Esophagus muscularis mucosa (tissue), 3 donors: ENCODE results near the gene PSMD9.

Experiments
- EP300 ChIP-seq: sonication (generic); formaldehyde crosslinking; IDR thresholded peaks from one replicate; pipeline ENCODE4 v1.6.1; 2017; ENCODE audit warnings: antibody characterized with exemption
- TF ChIP-seq, protein P1 (sequence below), 3 experiments: fragments of 200-600 bp in 2 of 3; fragments of 450-650 bp in 1 of 3; sonication (generic) in 2 of 3; IDR thresholded peaks; one replicate each; pipeline ENCODE4 v1.5.1; 2017 to 2019; ENCODE audit warnings: antibody characterized with exemption in 3 of 3, mild to moderate bottlenecking in 2 of 3, moderate library complexity in 1 of 3

GRCh38 chr12:121894633-121895032 lies 6.0 kb downstream of the PSMD9 start:
- TF ChIP-seq, protein P1, sequence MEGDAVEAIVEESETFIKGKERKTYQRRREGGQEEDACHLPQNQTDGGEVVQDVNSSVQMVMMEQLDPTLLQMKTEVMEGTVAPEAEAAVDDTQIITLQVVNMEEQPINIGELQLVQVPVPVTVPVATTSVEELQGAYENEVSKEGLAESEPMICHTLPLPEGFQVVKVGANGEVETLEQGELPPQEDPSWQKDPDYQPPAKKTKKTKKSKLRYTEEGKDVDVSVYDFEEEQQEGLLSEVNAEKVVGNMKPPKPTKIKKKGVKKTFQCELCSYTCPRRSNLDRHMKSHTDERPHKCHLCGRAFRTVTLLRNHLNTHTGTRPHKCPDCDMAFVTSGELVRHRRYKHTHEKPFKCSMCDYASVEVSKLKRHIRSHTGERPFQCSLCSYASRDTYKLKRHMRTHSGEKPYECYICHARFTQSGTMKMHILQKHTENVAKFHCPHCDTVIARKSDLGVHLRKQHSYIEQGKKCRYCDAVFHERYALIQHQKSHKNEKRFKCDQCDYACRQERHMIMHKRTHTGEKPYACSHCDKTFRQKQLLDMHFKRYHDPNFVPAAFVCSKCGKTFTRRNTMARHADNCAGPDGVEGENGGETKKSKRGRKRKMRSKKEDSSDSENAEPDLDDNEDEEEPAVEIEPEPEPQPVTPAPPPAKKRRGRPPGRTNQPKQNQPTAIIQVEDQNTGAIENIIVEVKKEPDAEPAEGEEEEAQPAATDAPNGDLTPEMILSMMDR (IDR thresholded peaks at IDR 0.05): peak in 2 of 3 experiments; percentile 6 to 18
- no peak for TF ChIP-seq EP300
